Measurements from ENCODE around the gene GSG1L2.

The GSG1L2 gene

DNA sequence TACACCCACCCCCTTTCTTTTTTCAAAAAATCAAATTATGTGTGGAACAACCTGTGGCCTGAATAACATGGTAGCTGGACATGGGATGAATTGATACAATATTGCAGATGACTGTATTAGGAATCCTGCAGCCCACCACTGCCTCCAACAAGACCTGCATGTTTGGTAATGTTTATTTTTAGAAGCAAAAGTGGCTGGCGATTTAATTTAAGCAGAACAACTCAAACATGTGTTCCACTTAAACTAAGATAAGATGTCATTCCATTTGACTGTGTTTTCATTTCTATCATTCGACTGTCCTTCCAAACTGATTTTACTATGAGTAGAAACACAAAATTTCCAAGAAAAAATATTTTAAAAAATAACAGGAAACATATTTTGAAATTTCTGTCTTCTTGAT is 20.4 kb downstream of the GSG1L2 start:
- TF ChIP-seq, protein P1, sequence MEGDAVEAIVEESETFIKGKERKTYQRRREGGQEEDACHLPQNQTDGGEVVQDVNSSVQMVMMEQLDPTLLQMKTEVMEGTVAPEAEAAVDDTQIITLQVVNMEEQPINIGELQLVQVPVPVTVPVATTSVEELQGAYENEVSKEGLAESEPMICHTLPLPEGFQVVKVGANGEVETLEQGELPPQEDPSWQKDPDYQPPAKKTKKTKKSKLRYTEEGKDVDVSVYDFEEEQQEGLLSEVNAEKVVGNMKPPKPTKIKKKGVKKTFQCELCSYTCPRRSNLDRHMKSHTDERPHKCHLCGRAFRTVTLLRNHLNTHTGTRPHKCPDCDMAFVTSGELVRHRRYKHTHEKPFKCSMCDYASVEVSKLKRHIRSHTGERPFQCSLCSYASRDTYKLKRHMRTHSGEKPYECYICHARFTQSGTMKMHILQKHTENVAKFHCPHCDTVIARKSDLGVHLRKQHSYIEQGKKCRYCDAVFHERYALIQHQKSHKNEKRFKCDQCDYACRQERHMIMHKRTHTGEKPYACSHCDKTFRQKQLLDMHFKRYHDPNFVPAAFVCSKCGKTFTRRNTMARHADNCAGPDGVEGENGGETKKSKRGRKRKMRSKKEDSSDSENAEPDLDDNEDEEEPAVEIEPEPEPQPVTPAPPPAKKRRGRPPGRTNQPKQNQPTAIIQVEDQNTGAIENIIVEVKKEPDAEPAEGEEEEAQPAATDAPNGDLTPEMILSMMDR (IDR thresholded peaks at IDR 0.05; ENCODE audit: low read depth, low read length), result no peak
- DNase-seq (ENCODE audit: low read depth in 2 of 2), result no peak
- no peak overlapping the region for H3K4me3 ChIP-seq (replicated peaks in 1 of 2; ENCODE audit: low read depth in 2 of 2, low read length in 2 of 2)

DNA sequence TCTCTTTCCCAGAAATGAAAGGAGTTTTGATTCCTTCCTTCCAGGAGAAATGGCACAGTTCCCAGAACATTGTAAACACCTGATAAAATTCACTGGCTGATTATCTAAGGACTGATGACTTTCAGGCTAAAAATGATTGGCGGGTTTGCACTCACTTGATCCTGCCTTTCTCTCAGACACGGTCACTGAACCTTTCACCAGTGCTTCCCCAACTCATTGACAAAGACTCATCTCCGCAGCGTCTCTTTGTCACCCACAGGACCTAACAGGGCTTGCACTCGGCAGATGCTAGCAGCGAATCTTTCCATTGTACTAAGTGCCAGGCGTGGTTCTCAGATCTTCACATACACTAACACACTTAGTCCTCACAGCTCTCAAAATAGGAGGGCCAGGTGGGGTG is 23.2 kb downstream of the GSG1L2 start:
- TF ChIP-seq, protein P1 (IDR thresholded peaks at IDR 0.05; ENCODE audit: low read depth, low read length), result no peak
- DNase-seq (ENCODE audit: low read depth in 2 of 2), result no peak
- no peak overlapping the region for H3K4me3 ChIP-seq (replicated peaks in 1 of 2; ENCODE audit: low read depth in 2 of 2, low read length in 2 of 2)

DNA sequence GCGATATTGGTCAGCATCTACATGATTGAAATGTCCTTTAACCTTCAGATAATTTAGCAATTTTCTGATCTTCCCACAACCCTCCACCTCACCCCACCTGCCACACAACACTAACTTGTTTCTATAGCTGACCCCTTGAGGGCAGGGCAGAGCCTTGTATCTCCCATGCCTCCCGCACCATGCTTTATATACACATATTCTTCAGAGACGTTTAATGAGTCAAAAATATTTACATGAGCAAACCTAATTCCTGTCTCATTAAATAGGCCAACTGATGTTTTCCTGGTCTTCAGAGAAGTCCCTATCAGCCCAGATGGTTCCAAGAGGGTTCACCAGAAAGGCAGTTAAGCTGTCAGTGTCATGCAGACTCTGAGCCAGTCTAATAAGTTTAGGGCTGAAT is 23.9 kb downstream of the GSG1L2 start:
- no peak for DNase-seq (ENCODE audit: low read depth in 2 of 2)
- TF ChIP-seq, protein P1 (IDR thresholded peaks at IDR 0.05; ENCODE audit: low read depth, low read length), result no peak
- no peak overlapping the region for H3K4me3 ChIP-seq (replicated peaks in 1 of 2; ENCODE audit: low read depth in 2 of 2, low read length in 2 of 2)

DNA sequence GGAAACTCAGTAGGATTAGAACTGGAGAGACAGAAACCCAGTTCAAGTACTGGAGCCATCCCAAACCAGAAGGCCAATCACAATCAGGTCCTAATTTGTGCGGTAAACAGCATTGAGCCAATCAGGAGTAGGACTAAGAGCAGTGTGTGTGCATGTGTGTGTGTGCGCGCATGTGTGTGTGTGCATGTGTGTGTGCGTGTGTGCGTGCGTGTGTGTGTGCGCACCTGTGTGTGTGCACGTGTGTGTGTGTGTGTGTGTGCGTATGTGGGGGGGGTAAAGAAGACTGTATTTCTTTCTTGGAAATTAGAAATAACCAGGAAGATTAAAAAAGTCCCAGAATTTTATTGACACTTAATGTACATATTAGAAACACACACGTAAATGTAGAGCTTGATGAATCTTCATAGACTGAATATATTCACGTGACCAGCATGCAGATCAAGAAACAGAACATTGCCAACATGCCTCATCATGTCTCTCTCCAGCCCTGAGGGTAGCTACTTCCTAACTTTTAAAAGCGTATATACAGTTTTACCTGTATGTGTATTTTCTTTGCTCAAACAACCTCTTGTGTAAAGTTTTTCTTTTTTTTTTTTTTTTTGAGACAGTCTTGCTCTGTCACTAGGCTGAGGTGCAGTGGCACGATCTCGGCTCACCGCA is 29.6 kb downstream of the GSG1L2 start:
- TF ChIP-seq, protein P1 (IDR thresholded peaks at IDR 0.05; ENCODE audit: low read depth, low read length), result no peak
- no peak overlapping the region for H3K4me3 ChIP-seq (replicated peaks in 1 of 2; ENCODE audit: low read depth in 2 of 2, low read length in 2 of 2)
- DNase-seq (ENCODE audit: low read depth in 2 of 2), result no peak

DNA sequence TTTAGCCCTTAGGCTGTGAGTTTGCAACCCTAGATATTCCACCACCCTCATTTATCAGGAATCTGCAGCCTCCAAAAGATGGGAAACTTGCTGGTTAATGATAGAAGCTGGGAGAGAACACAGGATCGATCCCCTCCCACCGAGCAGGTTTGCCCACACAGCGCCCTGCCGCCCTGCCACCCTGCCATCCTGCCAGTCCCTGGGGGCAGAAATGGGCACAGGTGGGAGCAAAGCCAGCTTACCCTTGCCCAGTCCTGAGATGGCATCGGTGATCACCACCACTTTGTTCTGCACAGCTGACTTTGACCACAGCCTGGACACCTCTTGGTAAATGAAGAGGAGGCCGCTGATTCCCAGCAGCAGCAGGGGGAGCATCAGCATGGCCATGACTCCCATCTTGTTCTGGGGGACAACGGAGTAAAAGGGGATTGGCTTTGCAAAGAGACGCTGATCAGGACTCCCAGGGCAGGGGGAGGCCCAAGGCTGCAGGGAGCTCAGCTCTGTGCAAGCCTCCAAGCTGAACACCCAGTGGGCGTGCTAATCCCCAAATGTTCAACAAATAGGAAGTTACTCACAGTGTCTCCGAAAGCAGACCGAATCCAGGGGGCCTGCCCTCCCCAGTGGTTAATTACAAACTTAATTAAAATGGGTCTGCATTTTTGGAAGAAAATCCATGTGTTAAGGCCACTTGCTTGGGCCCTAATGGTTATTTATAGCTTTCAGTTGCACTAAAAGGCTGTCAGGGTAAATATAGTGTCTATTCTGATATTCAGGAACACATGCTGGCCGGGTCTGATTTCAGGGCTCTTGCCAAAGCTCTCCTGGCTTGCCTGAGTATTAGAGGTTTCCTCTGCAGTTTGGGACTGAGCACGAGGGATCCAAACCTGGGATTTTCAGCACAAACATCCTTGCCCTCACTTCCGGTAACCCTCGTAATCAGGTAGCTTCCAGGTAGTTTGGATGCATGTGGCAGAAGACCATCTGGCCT is 30.7 kb downstream of the GSG1L2 start, which contains the start of gene DHRS7C:
Gene DHRS7C (minus strand): TSS at position 704 of the 988 bp plus-strand sequence. CDS start 308 bp downstream, at position 396.
- TF ChIP-seq, protein P1 (IDR thresholded peaks at IDR 0.05; ENCODE audit: low read depth, low read length), result no peak
- no peak within 1 kb of the TSS for H3K4me3 ChIP-seq (replicated peaks in 1 of 2; ENCODE audit: low read depth in 2 of 2, low read length in 2 of 2)
- no peak for DNase-seq (ENCODE audit: low read depth in 2 of 2)

DNA sequence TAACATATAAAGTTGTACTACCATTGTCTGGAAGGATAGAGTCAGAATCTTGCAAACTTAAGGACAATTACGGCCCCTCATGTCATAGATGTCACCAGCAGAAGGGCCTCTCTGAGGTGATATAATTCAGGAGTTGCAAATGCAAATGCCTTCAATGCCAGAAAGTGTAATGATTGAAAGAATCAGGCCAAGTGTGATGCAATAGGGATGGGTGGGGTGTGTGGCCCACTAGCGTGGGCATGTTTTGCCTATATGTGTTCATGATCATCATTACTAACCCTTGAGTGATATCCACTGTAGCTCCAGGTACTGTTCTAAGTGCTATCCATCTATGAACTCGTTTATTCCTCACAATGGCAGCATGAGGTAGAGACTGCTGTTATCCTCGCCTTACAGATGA is 31.6 kb downstream of the GSG1L2 start:
- TF ChIP-seq, protein P1 (IDR thresholded peaks at IDR 0.05; ENCODE audit: low read depth, low read length), result no peak
- no peak for DNase-seq (ENCODE audit: low read depth in 2 of 2)
- no peak overlapping the region for H3K4me3 ChIP-seq (replicated peaks in 1 of 2; ENCODE audit: low read depth in 2 of 2, low read length in 2 of 2)
